CD4-positive, alpha-beta T cell treated with Interleukin-6 for 4 hours (primary cell): Measurements from ENCODE around the gene PER1.
"Not testable (repeated sequence)": the region's sequence is repeated elsewhere in the genome, so short reads cannot be mapped to it uniquely, and the experiment has no call there.

Experiments
- DNase-seq: peaks from one replicate; pipeline ENCODE4 v3.0.0-alpha.2; 2020; ENCODE audit warnings: mixed read lengths

Gene PER1

GRCh38 chr17:8152112-8152775 lies at the start of gene PER1:
TSS of gene PER1 (minus strand) at chr17:8152404. CDS start at chr17:8150706, 1,698 bp downstream.
- DNase-seq: peak; percentile 93

GRCh38 chr17:8192070-8192815 lies 40.0 kb upstream of the PER1 start:
- peak; percentile 60 for DNase-seq

DNA sequence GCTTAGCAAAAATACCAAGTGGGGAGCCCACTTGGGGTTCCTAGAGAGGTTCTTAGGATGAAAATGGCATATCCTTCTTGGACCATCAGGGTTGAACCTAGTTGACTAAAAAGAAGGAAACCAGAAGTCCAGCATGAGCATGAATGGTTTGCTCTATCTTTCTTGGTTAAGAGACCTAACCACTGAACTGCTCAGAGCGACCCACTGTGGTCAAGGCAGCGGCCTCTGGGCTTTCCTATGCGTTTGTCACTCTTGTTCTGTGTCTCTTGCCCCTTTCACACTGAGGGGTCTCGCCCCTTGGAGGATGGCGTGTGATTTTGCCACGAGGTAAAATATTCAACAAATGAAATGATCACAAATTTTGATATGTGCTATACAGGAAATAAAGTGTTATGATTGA lies 38.3 kb upstream of the PER1 start:
- no peak for DNase-seq

- peak; percentile 95 for DNase-seq
Measured at GRCh38 chr17:8189711-8190477, 37.7 kb upstream of the PER1 start, which contains the start of gene BORCS6. TSS of gene BORCS6 (minus strand) at chr17:8190180. CDS start at chr17:8190140, 40 bp downstream.

DNA sequence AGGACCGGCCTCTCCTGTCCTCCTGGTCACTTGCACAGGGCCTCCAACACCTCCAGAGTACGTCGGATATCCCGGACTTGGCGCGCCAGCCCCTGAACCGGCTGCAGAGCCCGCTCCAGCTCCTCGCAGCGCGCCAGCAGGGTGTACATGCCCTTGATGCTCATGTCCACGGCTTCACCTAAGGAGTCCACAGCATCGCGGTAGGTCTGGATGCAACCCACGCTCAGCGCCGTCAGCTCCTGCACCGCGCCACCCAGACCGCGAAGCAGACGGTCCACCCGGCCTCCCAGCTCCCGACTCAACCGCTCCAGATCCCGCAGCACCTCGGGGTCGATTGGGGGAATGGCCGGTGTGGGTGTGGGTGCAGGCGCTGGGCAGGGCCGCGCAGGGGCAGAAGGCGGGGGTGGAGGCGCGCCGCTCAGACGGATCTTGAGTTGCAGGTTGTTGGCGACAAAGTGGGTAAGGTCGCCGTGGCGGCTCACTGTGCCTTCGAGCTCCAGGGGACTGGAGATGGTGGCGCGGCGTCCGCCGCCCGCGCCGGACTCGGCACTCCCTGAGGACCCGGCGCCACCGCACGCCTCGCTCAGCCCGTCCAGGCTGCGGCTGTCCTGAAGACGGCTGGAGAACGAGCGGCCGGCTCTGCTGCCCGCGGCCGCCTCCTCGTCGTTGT lies 37.0 kb upstream of the PER1 start:
- DNase-seq: peak; percentile 42

GRCh38 chr17:8188263-8188839 lies 36.1 kb upstream of the PER1 start:
- DNase-seq: peak; percentile 34

DNA sequence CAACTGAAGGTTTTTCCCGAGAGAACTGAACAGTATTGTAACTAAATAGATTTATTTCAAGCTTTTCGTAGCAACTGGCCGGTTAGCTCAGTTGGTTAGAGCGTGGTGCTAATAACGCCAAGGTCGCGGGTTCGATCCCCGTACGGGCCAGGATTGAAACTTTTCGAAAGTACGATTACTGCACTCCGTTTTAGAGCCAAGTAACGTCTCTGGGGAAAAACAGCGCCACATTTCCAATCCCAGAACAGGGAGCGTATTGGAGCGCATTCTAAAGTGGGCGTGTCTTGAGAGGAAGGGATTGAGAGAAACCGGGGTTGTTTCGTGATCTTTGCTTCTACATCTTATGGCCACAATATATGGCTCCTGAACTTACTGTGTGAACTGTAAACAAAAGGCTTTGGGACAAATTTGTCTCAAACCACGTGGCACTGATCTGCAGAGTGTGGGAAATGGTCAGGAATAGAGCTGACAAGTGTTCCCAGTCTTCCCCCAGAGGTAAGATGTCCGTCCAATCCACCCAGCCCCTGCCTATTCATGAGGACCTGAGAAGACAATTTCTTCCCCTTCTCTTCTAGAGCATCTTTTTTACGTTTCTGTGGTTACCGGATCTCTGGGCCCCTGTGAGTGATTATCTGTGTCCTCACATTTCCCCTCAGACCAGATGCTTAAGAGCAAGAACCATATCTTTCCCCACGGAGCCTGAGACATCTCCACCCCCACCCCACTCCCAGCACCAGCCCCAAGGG lies 35.5 kb upstream of the PER1 start:
- DNase-seq: peak; percentile 91

DNA sequence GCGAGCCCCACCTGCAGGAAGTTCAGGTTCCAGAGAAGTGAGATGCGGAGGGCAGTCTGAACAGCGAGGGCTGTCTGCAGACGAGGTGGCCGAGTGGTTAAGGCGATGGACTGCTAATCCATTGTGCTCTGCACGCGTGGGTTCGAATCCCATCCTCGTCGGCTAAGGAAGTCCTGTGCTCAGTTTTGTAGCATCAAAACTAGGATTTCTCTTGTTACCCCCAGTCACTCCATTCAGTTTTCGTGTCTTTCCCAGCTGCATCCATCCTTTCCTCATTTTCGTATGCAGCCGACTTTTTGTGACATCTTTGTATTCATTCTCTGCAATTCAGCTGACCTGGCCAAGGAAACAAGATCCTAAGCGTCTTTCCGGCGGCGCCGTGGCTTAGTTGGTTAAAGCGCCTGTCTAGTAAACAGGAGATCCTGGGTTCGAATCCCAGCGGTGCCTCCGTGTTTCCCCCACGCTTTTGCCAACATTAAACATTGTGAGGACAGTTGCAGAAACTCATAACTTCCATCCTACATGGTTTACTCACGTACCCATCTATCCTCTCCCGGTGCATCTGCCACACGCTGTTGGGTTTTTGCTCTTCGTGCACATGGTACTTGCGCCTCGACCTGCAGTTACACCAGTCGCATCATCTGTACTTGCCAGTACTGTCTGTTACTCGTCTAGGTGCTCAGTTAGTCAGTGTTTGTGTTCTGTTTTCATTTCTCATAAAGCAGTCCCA lies 34.7 kb upstream of the PER1 start:
- peak; percentile 89 for DNase-seq

- DNase-seq: no peak
Measured at GRCh38 chr17:8186446-8186786, 34.2 kb upstream of the PER1 start.

- DNase-seq: peak; percentile 87
Measured at GRCh38 chr17:8185582-8186445, 33.6 kb upstream of the PER1 start.

GRCh38 chr17:8176998-8177731 lies 25.0 kb upstream of the PER1 start:
- no peak for DNase-seq

DNA sequence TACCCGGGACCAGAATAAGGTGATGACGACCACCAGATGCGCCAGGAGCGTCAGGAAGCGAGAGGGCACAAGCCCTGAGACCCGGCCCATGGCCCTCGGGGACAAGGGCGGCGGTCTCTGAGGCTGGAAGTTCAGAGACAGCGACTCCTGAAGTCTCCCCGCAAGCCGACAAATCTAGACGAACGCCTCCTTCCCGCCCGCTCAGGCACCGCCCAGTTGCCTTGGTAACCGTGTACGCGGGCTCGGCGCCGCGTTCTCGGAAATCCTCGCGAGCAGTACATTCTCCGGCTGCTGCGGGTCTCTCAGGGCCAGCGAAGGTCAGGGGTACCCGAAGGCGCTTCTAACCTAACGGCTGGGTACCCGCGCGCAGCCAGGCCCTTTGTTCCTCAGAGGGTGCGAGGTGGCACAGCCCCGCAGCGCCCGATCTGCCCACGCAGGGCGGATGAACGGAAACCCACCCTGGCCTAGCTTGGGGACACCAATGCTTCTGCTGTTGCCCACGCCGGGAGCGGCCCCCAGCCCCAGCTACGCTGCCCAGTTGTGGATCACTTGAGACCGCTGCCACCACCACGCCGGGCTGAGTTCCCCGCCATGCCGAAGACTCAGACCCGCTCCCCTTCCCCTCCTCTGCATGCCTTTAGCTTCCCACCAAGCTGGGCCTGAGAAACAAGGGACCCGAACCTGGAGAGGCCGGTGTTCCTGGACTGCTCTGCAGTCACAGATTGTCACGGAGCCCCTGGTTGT lies 24.2 kb upstream of the PER1 start, which contains the start of gene TMEM107:
TSS of gene TMEM107 (minus strand) at position 184 of the 744 bp plus-strand sequence. CDS start at position 90, 94 bp downstream.
- DNase-seq: peak; percentile 91

DNA sequence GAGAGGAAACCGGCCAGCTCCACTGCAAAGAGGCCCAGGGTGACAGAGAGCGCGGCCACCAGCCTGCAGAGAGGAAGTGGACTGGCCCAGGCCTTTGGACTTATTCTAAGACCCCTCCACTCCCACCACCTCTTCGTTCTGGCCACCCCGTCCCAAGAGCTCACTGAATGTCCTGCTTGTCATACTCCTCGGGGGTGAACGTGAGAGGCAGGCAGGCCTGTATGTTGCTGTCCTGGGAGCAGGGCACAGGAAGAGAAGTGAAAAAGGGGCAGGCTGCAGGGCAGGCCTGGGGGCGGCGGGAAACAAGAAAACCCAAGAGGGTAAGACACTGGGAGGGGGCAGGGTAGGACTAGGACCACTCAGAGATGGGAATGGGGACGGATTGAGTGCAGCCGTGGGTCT lies 23.6 kb upstream of the PER1 start:
- peak; percentile 13 for DNase-seq

- no peak for DNase-seq
Measured at GRCh38 chr17:8173871-8174322, 21.7 kb upstream of the PER1 start.

- peak; percentile 81 for DNase-seq
Measured at GRCh38 chr17:8173056-8173870, 21.1 kb upstream of the PER1 start.

DNA sequence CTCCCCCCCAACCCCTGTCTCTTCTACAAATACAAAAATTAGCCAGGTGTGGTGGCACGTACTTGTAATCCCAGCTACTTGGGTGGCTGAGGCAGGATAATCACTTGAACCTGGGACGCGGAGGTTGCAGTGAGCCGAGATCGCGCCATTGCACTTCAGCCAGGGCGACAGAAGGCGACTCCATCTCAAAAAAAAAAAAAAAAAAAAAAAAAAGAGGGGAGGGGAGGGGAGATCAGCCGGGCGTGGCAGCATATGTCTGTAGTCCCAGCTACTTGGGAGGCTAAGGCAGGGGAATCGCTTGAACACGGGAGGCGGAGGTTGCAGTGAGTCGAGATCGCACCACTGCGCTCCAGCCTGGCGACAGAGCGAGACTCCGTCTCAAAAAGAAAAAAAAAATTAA lies 18.0 kb upstream of the PER1 start:
- DNase-seq: not testable (repeated sequence)

- DNase-seq: no peak
Measured at GRCh38 chr17:8167526-8167925, 15.3 kb upstream of the PER1 start.

GRCh38 chr17:8166731-8167130 lies 14.5 kb upstream of the PER1 start:
- no peak for DNase-seq
